ENCODE results near the gene MYH11. TPM values are rescaled to one million over a fixed set of nuclear protein-coding genes. Genes with fewer than 3 reads are reported as not detected.
"Not testable (repeated sequence)": the region's sequence is repeated elsewhere in the genome, so short reads cannot be mapped to it uniquely, and the experiment has no call there.

MYH11 gene
- total RNA-seq, 1 experiment from 2014 or later, result 0.02 TPM

DNA sequence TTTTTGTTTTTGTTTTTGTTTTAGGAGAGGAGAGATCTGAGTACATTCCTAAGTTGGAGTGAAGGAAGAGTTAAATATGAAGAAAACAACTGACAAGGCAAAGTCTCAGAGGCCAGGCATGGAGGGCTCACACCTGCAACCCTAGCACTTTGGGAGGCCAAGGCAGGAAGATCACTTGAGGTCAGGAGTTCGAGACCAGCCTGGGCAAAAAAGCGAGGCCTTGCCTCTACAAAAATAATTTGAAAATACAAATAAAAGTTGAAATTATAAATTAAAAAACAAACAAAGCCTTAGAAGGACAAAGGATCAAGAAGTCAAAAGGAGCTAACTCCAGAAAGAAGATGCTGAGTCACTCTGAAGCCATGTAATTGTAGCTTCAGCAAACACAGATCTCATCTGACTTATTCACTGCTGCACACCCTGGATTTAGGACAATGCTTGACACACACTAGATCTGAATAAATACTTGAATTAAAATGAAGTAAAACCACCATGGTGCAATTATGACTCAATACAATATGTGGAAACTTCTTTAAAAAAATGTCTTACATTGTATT, 22.5 kb upstream of the MYH11 start:
- DNase-seq (ENCODE audit: extremely low read depth, low read depth), result peak; percentile 73

DNA sequence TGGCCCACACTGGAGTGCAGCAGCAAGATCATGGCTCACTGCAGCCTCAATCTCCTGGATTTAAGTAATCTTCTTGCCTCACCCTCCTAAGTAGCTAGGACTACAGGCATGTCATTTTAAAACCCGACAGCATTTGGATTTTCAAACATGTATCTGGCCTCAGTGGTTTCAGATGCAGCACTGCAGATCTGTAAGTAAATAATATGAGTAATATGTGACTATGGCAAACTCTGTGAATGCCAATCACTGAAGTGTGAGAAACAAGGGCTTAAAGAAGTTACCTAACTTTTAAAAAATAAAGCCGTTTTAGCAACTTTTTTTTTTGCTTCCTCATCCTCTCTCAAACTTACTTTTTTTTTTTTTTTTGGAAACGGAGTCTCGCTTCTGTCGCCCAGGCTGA, 19.7 kb upstream of the MYH11 start:
- DNase-seq (ENCODE audit: extremely low read depth, low read depth), result no peak

DNA sequence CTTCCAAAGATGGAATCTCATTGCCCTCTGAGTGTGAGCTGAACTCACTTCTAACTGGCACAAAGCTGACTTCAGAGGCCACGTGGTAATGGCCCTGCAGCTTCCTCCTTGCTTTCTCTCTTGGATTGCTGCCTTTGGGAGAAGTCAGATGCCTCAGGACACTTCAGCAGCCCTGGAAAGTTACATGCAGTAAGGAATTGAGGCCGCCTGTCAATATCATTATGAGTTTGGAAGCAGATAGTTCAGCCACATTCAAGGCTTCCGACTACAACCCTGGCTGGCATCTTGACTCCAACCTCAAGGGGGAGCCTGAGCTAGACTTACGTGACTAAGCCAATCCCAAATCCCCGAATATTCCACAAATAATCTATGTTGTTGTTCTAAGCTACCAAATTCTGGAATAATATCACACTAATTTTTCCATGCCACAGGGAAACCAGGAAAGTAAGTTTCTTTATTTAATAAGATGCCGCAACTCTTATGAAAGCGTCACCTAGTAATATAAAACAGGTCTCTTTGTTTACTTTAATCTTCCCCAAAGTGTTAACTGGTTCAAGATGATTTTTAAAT, 18.0 kb upstream of the MYH11 start:
- peak; percentile 72 for DNase-seq (ENCODE audit: extremely low read depth, low read depth)

GRCh38 chr16:15873737-15874136, 16.9 kb upstream of the MYH11 start:
- no peak for DNase-seq (ENCODE audit: extremely low read depth, low read depth)

DNA sequence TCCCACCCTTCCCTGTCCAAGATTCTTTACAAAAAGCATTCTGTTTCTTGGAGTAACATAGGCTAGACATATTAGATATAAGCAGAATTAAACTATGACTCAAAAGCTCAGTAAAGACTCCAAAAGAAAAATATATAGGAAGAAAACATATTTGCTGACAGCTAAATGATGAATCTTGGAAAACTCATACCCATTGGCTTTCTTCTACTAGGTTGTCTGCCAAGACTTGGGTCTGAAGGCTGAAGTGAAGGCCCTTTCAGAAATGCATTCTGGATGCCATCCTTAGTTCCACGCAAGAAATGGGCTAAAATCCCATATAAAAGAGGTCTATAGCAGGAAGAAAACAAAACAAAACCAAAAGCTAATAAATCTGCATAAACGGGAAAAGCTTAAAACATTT, 16.5 kb upstream of the MYH11 start:
- no peak for DNase-seq (ENCODE audit: extremely low read depth, low read depth)

- no peak for DNase-seq (ENCODE audit: extremely low read depth, low read depth)
Measured at GRCh38 chr16:15870011-15870410, 13.2 kb upstream of the MYH11 start.

- DNase-seq (ENCODE audit: extremely low read depth, low read depth), result no peak
Measured at GRCh38 chr16:15866451-15866850, 9.6 kb upstream of the MYH11 start.

DNA sequence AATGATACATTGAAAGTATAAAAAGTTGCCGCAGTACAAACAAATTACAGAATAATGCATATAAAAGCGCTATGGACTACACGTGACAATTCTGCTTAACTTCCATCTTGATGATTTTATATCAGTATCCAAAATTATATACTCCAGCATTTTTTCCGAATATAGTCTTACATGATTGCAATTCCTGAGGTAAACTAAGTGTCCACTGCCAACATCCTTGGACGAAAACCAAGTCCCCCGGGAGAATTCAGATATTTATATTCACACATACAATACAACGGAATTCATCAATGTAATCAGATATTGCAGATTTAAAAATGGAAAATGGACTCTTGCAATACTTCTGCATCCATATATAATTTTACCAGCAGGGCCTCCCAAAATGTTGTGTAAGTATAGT, 8.9 kb upstream of the MYH11 start:
- DNase-seq (ENCODE audit: extremely low read depth, low read depth), result no peak

GRCh38 chr16:15864939-15865338, 8.1 kb upstream of the MYH11 start:
- no peak for DNase-seq (ENCODE audit: extremely low read depth, low read depth)

- no peak for DNase-seq (ENCODE audit: extremely low read depth, low read depth)
Measured at GRCh38 chr16:15861996-15862395, 5.2 kb upstream of the MYH11 start.

DNA sequence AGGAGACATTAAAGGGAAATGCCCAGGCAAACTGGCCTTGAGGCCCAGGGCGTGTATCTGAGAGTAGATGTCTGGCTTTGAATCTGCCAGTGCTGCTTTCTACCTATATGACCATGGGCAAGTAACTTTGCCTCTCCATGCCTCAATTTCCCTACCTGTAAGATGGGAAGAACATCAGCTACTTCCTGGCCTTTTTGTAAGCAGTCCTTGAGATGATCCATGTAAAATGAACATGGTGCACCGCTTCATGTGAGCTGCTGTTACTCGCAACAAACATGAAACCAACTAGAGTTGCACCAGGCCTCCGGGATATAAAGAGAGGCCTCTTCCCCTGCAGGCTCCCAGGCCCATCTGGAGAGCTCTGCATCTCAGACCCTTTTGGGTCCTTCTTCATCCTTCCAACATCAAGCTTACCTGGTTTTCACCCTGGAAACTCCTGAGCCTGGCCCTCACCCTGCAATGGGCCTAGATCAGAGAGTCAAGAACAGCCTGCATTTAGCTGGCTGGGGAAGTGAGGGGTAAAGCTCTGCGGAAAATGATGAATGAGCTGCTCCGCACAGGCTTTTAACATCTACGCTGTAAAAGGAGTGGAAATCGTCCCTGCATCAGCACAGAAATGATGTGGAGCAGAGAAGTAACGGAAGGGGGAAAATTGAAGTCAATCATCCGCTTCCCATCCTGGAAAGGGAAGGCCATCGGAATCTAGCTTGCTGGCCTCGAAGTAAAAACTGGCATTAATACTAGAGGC, 2.3 kb upstream of the MYH11 start:
- no peak for DNase-seq (ENCODE audit: extremely low read depth, low read depth)

DNA sequence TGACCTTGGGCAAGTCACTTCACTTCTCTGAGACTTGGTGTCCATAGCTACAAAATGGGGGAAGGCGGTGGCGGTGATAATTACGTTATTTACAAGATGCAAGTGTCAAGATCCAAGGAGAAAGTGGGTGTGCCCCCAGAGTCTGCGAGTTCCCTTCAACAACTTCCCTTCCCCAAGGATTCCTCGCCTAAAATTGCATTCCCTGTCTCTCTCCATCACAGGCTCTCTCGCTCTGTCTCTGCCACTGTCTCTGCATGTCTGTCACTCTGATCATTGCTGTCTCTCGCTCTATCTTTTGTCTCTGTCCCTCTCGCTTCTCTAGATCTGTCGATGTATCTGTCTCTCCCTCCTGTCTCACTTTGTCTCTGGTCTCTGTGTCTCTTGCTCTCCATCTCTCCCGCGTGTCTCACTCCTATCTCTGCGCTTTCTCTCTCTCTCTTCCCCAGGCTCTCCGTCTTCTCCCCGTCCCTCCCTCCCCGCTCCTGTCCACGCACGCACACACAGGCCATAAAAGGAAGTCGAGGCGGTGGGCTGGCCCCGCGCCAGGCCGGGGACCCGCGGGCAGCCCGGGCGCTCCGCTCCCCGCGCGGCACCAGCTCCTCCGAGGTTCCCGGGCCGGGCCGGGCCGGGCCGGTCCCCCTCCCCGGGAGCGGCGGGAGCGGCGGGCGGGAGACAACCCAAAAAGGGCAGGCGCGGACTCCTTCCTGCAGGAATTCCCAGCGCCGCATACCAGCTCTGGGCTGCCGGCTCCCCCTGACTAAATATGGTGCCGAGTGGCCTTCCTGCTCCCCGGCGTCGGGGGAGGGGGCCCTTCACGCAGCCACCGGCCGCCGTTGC, 1.1 kb upstream of the MYH11 start:
- no peak for DNase-seq (ENCODE audit: extremely low read depth, low read depth)

DNA sequence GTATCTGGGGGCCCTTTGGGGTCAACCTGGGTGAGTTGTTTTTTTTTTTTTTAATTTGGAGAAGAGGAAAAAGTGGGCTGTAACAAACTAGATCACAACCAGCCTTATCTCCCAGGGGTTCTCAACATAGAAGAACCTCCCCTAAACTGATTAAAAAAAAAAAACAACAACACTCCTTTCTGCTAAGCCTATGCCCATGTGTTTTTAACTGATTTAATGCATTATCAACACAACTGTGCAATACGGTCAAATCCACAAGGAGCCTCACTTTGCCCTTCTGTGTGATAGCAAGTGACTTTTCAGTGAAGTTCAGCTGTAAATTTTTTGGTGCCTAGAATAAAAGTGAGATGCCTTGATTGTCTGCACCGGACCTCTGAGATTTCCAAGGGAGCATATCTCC, 646 bp downstream of the MYH11 start:
- no peak for DNase-seq (ENCODE audit: extremely low read depth, low read depth)

- no peak for DNase-seq (ENCODE audit: extremely low read depth, low read depth)
Measured at GRCh38 chr16:15855704-15856003, 1.2 kb downstream of the MYH11 start.

DNA sequence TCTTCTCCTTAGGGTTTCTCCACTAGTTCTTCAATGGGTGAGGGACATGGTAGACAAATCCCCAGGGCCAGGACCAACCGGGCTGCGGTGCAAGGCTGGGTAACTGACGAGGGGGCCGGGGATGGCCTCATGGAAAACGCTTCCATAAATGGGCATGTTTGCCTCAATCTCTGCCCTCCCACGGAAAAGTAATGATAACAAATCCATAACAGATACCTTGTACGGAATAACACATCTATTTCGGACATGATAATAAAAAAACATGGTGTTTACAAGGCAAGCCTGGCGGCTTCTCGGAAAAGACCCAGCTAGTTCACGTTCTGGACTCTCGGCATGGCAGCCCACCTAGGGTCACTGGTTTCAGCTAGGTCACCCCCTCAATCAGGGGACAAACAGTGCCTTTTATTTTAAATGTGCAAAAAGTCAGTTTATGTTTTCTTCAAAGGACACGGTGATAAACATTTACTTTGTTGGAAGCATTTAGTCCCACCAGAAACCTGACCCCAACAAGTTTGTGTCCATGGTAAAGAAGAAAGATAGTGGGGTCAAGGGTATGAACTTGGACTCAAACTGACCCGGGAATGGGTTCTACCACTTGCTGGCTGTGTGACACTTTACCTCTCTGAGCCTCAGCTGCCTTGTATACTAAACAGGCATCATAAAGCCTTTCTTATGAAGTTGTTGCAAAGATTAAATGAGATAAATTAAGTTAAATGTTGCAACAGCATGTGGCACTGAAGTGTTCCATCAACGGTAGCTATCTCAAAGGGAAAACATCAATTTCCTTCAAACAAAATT, 1.7 kb downstream of the MYH11 start:
- DNase-seq (ENCODE audit: extremely low read depth, low read depth), result no peak

GRCh38 chr16:15854061-15854460, 2.8 kb downstream of the MYH11 start:
- DNase-seq (ENCODE audit: extremely low read depth, low read depth), result no peak

DNA sequence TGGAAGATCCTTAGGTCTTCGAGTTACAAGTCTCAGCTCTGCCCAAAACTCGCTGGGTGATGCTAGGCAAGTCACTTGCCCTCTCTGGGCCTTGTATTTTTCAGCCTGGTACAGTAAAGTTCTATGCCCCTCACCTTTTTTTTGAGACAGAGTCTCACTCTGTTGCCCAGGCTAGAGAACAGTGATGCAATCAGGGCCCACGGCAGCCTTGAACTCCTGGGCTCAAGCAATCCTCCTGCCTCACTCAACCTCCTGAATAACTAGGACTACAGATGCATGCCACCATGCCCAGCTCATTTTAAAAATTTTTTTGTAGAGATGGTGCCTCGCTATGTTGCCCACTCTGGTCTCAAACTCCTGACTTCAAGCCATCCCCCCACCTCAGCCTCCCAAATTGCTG, 3.8 kb downstream of the MYH11 start:
- DNase-seq (ENCODE audit: extremely low read depth, low read depth), result no peak

GRCh38 chr16:15850555-15850954, 6.3 kb downstream of the MYH11 start:
- not testable (repeated sequence) for DNase-seq (ENCODE audit: extremely low read depth, low read depth)

DNA sequence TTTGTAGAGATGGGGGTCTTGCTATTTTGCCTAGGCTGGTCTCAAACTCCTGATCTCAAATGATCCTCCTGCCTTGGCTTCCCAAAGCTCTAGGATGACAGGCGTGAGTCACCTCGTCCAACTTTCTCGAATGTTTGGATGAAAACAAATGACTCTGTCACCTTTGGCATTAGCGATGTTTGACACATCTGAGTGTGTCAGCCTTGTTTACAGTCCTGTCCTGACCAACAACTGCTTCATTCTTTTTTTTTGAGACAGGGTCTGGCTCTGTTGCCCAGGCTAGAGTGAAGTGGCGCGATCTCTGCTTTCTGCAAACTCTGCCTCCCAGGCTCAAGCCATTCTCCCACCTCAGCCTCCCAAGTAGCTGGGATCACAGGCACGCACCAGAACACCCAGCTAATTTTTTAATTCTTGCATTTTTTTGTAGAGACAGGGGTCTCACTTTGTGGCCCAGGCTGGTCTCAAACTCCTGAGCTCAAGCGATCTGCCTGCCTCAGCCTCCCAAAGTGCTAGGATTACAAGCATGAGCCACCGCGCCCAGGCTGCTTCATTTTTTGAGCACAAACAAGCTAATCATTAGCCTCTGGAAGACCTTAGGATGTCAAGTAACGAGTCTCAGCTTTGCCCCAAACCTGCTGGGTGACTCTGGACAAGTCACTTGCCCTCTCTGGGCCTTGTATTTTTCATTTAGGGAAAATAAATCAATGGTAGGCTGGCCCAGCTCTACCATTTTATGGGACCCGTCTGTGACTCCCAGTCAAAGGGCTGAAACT, 7.4 kb downstream of the MYH11 start:
- DNase-seq (ENCODE audit: extremely low read depth, low read depth), result no peak

GRCh38 chr16:15847611-15848175, 9.1 kb downstream of the MYH11 start:
- DNase-seq (ENCODE audit: extremely low read depth, low read depth), result no peak

Data from NCI-H460 (cell line).